ENCODE measurements around the gene IPO7.
A peak's percentile ranks its signal among the peaks of the same experiment; 100 is the strongest.
"Not testable (repeated sequence)": the region's sequence is repeated elsewhere in the genome, so short reads cannot be mapped to it uniquely, and the experiment has no call there.

IPO7 gene

DNA sequence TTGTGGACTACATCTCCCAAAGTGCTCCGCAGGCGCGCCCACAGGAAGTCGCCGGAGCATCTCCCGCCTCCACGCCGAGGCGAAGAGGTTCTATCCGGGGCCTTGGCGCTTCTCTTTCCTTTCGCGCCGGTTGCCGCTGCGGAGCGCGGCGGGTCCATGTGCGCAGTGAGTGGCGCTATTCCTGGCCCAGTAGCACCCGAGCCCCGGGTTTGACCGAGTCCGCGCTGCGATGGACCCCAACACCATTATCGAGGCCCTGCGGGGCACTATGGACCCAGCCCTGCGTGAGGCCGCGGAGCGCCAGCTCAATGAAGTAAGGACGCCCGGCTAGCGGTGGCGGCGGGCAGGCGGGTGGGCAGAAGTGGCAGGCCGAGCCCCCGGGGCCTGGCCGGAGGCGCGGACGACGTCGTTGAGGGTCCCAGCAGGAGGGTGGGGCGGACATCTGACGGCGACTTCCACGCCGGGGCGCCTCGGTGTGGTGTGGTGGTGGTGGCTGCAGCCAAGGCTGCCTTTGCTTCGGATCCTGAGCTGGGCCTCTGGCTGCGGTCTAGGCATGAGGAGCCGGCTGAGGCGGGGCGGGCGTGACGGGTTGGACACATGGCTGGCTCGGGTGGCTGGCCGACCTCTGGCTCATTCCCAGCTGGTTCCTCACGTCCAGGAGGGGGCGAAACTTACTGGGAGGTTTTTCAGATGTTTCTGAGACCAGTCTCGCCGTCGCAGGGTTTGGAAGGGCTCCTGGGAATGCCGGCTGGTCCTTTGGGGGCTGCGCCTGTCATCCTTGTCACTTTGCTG is at the start of gene IPO7:
Gene IPO7, plus strand, starts transcription at position 118 of the 792 bp plus-strand sequence. Its CDS starts 112 bp downstream, at position 230.
- peak; percentile 76 for DNase-seq

- no peak for DNase-seq
Measured at GRCh38 chr11:9341638-9342178, 42.7 kb upstream of the IPO7 start.

GRCh38 chr11:9344061-9344680 is 40.3 kb upstream of the IPO7 start:
- DNase-seq: no peak

GRCh38 chr11:9347100-9347499 is 37.4 kb upstream of the IPO7 start:
- DNase-seq: no peak

- not testable (repeated sequence) for DNase-seq
Measured at GRCh38 chr11:9347779-9348178, 36.7 kb upstream of the IPO7 start.

- DNase-seq: no peak
Measured at GRCh38 chr11:9351321-9351881, 33.1 kb upstream of the IPO7 start.

DNA sequence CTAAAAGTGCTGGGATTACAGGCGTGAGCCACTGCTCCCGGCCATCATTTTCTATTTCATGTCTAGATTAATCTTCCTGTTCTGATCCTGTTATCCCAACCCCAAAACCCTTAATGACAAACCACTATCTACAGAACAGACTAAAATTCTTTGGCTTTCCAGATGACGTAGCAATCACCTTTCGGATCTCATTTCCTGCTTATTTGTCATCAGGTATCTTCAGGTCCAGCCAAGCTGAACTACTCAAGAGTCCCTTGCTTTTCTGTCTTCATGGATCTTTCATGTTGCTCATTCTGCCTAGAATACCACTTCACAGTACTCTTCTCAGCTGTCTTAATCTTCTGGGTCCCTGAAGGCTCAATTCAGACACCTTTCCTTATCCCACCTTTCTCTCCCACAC is 27.4 kb upstream of the IPO7 start:
- no peak for DNase-seq

GRCh38 chr11:9360862-9361622 is 23.4 kb upstream of the IPO7 start:
- not testable (repeated sequence) for DNase-seq

- DNase-seq: no peak
Measured at GRCh38 chr11:9362393-9362863, 22.0 kb upstream of the IPO7 start.

DNA sequence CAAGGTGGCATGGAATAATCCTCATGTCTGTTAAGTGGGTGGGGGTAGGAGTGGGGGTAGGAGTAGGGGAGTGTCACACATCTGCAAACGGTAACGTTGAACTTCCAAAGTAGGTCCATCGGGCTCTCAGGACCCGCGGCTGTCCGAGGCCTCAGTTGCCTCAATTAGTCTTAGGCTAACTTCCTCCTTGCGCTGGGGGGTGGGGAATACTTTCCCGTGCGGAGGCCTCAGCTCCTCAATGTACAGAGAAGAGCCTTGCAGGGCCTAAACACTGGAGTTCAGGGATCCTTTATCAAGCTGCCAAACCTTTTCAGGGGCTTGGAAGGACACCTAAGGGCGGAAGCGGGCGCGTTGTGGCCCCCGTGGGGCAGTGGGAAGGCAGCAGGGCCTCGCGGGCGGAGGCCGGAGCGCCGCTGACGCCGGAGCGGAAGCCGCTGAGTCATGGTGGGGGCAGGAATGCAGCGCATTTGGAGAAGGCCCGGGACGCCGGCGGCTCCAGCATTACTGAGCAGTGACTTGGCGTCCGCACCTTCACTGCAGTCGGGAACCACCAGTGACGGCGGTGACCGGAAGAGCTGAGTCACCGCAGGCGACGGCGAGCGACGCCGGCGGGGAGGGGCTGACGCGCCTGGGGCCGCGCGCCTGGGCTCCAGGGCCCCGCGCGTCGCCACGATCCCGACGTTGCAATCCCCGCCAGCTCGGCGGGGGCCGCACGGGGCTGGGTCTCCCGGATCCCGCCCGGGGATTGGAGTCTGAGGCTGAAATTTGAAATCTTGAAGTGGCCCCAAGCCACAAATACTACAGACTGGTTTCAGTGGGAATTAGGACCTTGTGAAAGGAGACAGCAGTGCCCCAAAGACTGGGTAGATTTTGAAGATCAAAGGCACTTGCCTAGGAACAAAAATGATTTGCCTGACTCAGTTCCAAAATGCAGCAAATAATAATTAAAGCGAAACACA is 20.2 kb upstream of the IPO7 start:
- DNase-seq: peak; percentile 63

- DNase-seq: no peak
Measured at GRCh38 chr11:9367551-9367950, 16.9 kb upstream of the IPO7 start.

GRCh38 chr11:9377036-9377435 is 7.4 kb upstream of the IPO7 start:
- DNase-seq: peak; percentile 69

DNA sequence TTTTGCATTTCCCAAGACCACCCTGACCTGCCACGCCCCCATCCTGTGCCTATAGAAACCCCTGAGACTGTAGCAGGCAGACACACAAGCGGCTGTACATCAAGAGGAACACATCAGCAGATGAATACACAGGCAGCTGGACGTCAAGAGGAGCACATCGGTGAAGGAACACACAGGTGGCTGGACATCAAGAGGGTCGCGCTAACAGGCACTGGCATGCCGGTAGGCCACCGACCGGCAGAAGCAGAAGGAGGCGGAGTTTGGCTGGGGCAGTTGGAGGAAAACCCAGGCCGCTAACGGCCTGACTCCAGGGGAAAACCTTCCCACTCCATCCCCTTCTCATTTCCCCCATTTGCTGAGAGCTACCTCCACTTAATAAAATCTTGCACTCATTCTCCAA is 5.4 kb upstream of the IPO7 start:
- DNase-seq: no peak

- DNase-seq: no peak
Measured at GRCh38 chr11:9380773-9381172, 3.7 kb upstream of the IPO7 start.

DNA sequence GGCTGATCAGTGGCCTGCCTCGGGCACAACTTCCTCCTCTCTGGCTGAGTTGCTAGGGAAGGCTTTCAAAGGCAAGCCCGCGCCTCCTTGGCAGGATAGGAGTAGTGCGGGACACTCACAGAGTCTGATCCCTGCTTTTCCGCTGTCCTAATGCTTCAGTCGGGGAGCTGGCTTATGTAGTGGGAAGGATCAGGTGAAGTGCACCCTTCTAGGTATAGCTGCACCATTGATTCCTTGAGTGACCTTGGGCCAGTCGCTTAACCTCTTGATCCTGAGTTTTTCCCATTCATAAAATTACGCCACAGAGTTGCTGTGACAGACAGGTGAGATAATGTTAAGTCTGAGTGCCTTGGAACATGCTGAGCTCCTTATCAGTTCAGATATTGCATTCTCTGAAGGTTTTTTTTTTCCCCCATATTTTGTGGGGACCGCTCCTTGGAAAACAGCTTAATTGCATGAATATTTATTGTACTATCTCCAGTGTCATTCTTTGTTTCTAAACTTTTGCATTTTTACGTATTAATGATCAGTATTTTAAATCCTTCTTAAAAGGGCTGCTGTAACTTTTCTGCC is 961 bp downstream of the IPO7 start:
- DNase-seq: no peak

DNA sequence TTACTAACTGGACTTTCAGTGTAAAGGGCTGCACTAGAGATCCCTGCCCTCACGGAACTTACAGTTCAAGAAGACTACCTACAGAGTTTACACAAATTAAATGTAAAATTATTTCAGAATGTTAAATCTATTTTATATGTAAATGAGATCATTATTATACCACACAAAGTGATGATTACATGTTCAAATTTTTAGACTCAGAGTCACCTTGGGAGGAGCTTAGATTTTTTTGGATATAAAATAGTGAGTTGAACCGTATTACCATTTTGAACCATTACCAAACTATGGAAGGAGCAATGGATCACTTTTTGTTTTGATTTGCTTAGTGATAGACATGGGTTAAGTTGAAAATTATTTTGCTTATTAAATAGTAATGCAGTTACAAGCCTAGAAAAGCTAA is 1.6 kb downstream of the IPO7 start:
- DNase-seq: no peak

DNA sequence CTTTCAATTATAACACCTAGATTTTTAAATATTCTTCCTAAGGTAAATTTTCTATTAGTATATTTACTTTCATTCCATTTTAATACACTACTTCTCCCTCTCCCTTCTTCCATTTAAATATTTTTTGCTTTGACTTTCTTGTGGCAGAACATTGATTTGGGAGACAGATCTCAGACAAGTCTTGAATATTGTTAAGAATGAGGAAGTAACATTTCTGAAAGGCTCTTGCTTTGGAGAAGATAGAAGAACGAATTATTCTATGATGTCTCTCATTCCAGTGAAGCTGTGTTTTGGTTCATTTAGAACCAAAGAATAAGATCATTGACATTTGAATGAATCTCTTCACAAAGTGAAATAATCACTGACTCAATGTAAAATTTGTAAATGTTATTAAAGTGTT is 2.4 kb downstream of the IPO7 start:
- no peak for DNase-seq

DNA sequence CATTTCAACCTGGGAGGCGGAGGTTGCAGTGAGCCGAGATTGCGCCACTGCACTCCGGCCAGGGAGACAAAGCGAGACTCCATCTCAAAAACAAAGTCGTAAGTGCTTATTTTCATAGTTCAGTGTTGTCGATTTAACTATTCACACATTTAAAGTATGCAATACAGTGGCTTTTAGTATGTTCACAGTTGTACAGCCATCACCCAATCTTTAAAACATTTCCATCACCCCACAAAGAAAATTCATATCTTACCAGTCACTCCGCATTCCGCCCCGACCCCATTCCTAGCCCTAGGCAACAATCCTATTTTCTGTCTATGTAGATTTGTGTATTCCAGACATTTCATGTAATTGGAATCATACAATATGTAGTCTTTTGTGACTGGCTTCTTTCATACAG is 11.9 kb downstream of the IPO7 start:
- DNase-seq: no peak

DNA sequence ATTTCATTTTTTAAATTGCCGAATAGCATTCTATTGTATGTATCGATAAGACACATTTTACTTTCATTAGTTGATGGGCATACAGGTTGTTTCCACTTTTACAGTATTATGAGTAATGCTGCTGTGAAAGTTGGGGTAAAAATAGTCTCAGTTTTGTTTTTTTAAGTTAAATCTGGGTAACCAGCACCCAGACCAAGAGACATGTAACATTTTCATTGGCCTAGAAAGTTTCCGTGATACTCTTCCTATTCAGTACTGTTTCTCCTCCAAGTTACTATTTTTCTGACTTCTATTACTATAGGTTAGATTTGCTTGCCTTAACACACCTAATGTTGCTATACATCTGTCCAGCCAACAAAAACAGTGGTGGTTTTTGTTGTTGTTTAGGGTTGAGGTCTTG is 12.3 kb downstream of the IPO7 start:
- no peak for DNase-seq

- DNase-seq: no peak
Measured at GRCh38 chr11:9397746-9398680, 13.6 kb downstream of the IPO7 start.
